Neural progenitor cell (in vitro differentiated cells): ENCODE measurements around the gene TIMP3. TPM values are rescaled to one million over a fixed set of nuclear protein-coding genes. Genes with fewer than 3 reads are reported as not detected.

ENCODE experiments used
- DNase-seq: peaks from one replicate; pipeline ENCODE4 v3.0.0-alpha.2; 2016; ENCODE audit warnings: low spot score
- H2AFZ ChIP-seq: fragments of 200-600 bp; sonication (generic); replicated peaks from 2 replicates; pipeline ENCODE4 v1.6.1; 2016; ENCODE audit warnings: antibody characterized with exemption
- H3F3A ChIP-seq: fragments of 200-600 bp; sonication (generic); 2 replicates; pipeline ENCODE4 v1.6.1; 2016; ENCODE audit warnings: antibody characterized with exemption, low read depth
- H3K27ac ChIP-seq: fragments of 200-600 bp; sonication (generic); 2 replicates; pipeline ENCODE4 v1.5.1; 2016; ENCODE audit warnings: mild to moderate bottlenecking
- H3K27me3 ChIP-seq: fragments of 200-600 bp; sonication (generic); 2 replicates; pipeline ENCODE4 v1.6.1; 2016; ENCODE audit warnings: mild to moderate bottlenecking, moderate library complexity
- H3K36me3 ChIP-seq: fragments of 200-600 bp; sonication (generic); 2 replicates; pipeline ENCODE4 v1.5.1; 2016
- H3K4me1 ChIP-seq: fragments of 200-600 bp; sonication (generic); 2 replicates; pipeline ENCODE4 v1.6.1; 2016; ENCODE audit warnings: mixed run types
- H3K4me2 ChIP-seq: fragments of 200-600 bp; sonication (generic); 2 replicates; pipeline ENCODE4 v1.6.1; 2016
- H3K4me3 ChIP-seq: fragments of 200-600 bp; sonication (generic); 2 replicates; pipeline ENCODE4 v1.5.1; 2016
- H3K79me2 ChIP-seq: fragments of 200-600 bp; sonication (generic); 2 replicates; pipeline ENCODE4 v1.6.1; 2016; ENCODE audit warnings: low read depth
- H3K9ac ChIP-seq: fragments of 200-600 bp; sonication (generic); 2 replicates; pipeline ENCODE4 v1.6.1; 2016
- H3K9me3 ChIP-seq: fragments of 200-600 bp; sonication (generic); 2 replicates; pipeline ENCODE4 v1.5.1; 2016; ENCODE audit warnings: low read depth
- H4K20me1 ChIP-seq: fragments of 200-600 bp; sonication (generic); 2 replicates; pipeline ENCODE4 v1.6.1; 2016; ENCODE audit warnings: low read depth
- H3K27ac Mint-ChIP-seq: 3 replicates; pipeline ENCODE4 v1.8.0; 2021; ENCODE audit warnings: mixed read lengths
- H3K27me3 Mint-ChIP-seq: 2 replicates; pipeline ENCODE4 v1.8.0; 2022; ENCODE audit warnings: low read depth, mild to moderate bottlenecking, inconsistent platforms, moderate library complexity, mixed read lengths; ENCODE audit not compliant: insufficient read depth
- H3K36me3 Mint-ChIP-seq: 3 replicates; pipeline ENCODE4 v1.8.0; 2021; ENCODE audit warnings: mixed read lengths
- H3K4me1 Mint-ChIP-seq: 3 replicates; pipeline ENCODE4 v1.8.0; 2021; ENCODE audit warnings: mixed read lengths
- H3K4me3 Mint-ChIP-seq: 3 replicates; pipeline ENCODE4 v1.8.0; 2021; ENCODE audit warnings: mild to moderate bottlenecking, moderate library complexity, mixed read lengths
- H3K9me3 Mint-ChIP-seq: 3 replicates; pipeline ENCODE4 v1.8.0; 2020; ENCODE audit warnings: mixed read lengths
- CTCF ChIP-seq: fragments of 200-600 bp; sonication (generic); IDR thresholded peaks from 2 replicates; pipeline ENCODE4 v1.5.1; 2017; ENCODE audit warnings: antibody characterized with exemption, mild to moderate bottlenecking
- EZH2 ChIP-seq: fragments of 200-600 bp; sonication (generic); IDR thresholded peaks from 2 replicates; pipeline ENCODE4 v1.6.1; 2017; ENCODE audit warnings: antibody characterized with exemption, mild to moderate bottlenecking, moderate library complexity
- EZH2phosphoT487 ChIP-seq: fragments of 200-600 bp; sonication (generic); IDR thresholded peaks from 2 replicates; pipeline ENCODE4 v1.6.1; 2017; ENCODE audit warnings: antibody characterized with exemption
- total RNA-seq: library from RNA; depleted of rRNA; stranded (reverse); fragments of >200 nt; gene quantifications from 2 replicates; pipeline ENCODE4 v1.2.3, GENCODE V29; 2015; ENCODE audit warnings: low replicate concordance

Gene TIMP3
- total RNA-seq, 1 donor from 2014 or later, result 6.3 TPM

GRCh38 chr22:32877196-32877595 lies 75.7 kb downstream of the TIMP3 start:
- H3K27ac Mint-ChIP-seq, result no peak overlapping the region
- Histone ChIP-seq H2AFZ (no peak overlapping the region), H3F3A (no peaks in the 10 kb centered on the region), H4K20me1 (no peaks in the 10 kb centered on the region), H3K4me1 (no peaks in the 10 kb centered on the region), H3K79me2 (no peaks in the 10 kb centered on the region), H3K9ac (no peak overlapping the region), H3K4me3 (no peak overlapping the region), H3K4me2 (no peak overlapping the region), H3K27ac (no peak overlapping the region), H3K36me3 (no peaks in the 10 kb centered on the region), H3K27me3 (no peaks in the 10 kb centered on the region), H3K9me3 (no peaks in the 10 kb centered on the region)
- no peak for TF ChIP-seq EZH2
- TF ChIP-seq CTCF, result no peak
- no peak for TF ChIP-seq EZH2phosphoT487
- no peak for DNase-seq
- peaks cover 20% of the 10 kb centered on the region for H3K4me1 Mint-ChIP-seq
- no peaks in the 10 kb centered on the region for H3K36me3 Mint-ChIP-seq
- no peaks in the 10 kb centered on the region for H3K9me3 Mint-ChIP-seq
- H3K27me3 Mint-ChIP-seq, result peaks cover 6% of the 10 kb centered on the region
- H3K4me3 Mint-ChIP-seq, result no peak overlapping the region

GRCh38 chr22:32879550-32879949 lies 78.0 kb downstream of the TIMP3 start:
- Histone ChIP-seq H3K9me3 (no peaks in the 10 kb centered on the region), H3K4me1 (no peaks in the 10 kb centered on the region), H2AFZ (no peak overlapping the region), H3K4me3 (no peak overlapping the region), H3K4me2 (no peak overlapping the region), H3K27me3 (no peaks in the 10 kb centered on the region), H4K20me1 (no peaks in the 10 kb centered on the region), H3K27ac (no peak overlapping the region), H3K79me2 (no peaks in the 10 kb centered on the region), H3F3A (no peaks in the 10 kb centered on the region), H3K9ac (no peak overlapping the region), H3K36me3 (no peaks in the 10 kb centered on the region)
- no peak for DNase-seq
- H3K9me3 Mint-ChIP-seq, result no peaks in the 10 kb centered on the region
- TF ChIP-seq CTCF, result no peak
- TF ChIP-seq EZH2, result no peak
- TF ChIP-seq EZH2phosphoT487, result no peak
- no peak overlapping the region for H3K27ac Mint-ChIP-seq
- peaks cover 25% of the 10 kb centered on the region for H3K4me1 Mint-ChIP-seq
- H3K36me3 Mint-ChIP-seq, result no peaks in the 10 kb centered on the region
- peaks cover 6% of the 10 kb centered on the region for H3K27me3 Mint-ChIP-seq
- no peak overlapping the region for H3K4me3 Mint-ChIP-seq

DNA sequence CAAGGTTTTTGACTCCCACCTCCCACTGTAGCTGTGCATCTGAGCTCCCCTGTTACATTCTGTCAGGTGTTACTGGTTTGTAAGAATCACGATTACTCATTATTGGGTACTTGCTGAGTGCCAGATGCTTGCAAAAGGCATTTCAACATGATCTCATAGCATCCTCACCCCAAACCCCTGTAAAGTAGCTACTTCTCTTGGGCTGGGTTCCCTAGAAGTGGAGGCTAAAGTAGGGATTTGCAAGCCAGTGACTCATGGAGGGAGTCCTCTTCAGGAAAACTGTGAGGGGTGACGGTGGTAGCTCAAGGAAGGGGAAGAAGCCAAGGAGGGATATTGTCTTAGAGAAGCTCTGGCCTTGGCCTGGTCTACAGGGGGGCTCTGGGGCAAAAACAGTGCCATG lies 78.6 kb downstream of the TIMP3 start:
- H3K9me3 Mint-ChIP-seq, result no peaks in the 10 kb centered on the region
- Histone ChIP-seq H2AFZ (no peak overlapping the region), H3K4me2 (no peak overlapping the region), H3F3A (no peaks in the 10 kb centered on the region), H3K9ac (no peak overlapping the region), H3K79me2 (no peaks in the 10 kb centered on the region), H3K9me3 (no peaks in the 10 kb centered on the region), H3K4me1 (no peaks in the 10 kb centered on the region), H3K27ac (no peak overlapping the region), H3K27me3 (no peaks in the 10 kb centered on the region), H4K20me1 (no peaks in the 10 kb centered on the region), H3K36me3 (no peaks in the 10 kb centered on the region), H3K4me3 (no peak overlapping the region)
- no peak overlapping the region for H3K4me3 Mint-ChIP-seq
- H3K27me3 Mint-ChIP-seq, result peaks cover 6% of the 10 kb centered on the region
- DNase-seq, result no peak
- no peak for TF ChIP-seq EZH2
- TF ChIP-seq EZH2phosphoT487, result no peak
- TF ChIP-seq CTCF, result no peak
- peaks cover 25% of the 10 kb centered on the region for H3K4me1 Mint-ChIP-seq
- H3K36me3 Mint-ChIP-seq, result no peaks in the 10 kb centered on the region
- H3K27ac Mint-ChIP-seq, result peak overlapping the region; percentile 32
